GM12864 (cell line): ENCODE measurements around the gene TSSC4.

Source experiments
- DNase-seq: peaks from one replicate; pipeline ENCODE4 v3.0.0-alpha.2; 2011; ENCODE audit warnings: low read depth
- H3K4me3 ChIP-seq: 2 replicates; pipeline ENCODE4 v1.5.1; 2011; ENCODE audit warnings: mild to moderate bottlenecking, low read depth, low read length, control low read depth
- TF ChIP-seq, protein P1 (sequence below): IDR thresholded peaks from 2 replicates; pipeline ENCODE4 v1.5.1; 2011; ENCODE audit warnings: low read depth, mild to moderate bottlenecking, moderate library complexity, low read length, control low read depth, inconsistent platforms; ENCODE audit errors: missing control alignments

Gene TSSC4

DNA sequence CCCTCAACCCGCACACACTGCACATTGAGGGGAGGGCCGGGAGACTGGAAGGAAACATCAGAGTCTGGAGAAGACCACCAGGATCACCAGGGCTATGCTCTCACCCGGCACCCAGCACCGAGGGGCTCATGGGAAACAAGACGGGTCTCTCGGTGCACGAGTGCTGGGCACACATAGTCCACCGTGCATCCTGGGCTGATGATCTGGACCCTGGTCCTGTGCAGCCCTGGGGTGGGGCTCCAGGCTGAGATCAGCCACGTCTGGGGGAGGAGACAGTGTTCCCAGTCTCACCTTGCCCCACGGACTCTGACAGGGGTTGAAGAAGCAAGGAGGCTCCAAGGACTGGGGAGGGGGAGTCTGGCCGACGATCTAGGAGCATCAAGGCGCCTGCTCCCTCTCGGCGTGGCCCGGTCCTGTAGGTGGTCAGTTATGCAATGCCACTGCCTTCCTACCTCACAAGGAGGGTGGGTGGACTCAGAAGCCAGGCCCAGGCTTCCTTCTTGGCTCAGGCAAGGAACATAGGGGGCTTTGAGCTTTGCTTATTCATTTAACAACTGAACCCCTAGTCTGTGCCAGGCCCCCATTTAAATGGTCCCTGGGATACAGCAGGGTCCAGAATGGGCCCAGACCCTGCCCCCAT is 34.9 kb upstream of the TSSC4 start:
- TF ChIP-seq, protein P1, sequence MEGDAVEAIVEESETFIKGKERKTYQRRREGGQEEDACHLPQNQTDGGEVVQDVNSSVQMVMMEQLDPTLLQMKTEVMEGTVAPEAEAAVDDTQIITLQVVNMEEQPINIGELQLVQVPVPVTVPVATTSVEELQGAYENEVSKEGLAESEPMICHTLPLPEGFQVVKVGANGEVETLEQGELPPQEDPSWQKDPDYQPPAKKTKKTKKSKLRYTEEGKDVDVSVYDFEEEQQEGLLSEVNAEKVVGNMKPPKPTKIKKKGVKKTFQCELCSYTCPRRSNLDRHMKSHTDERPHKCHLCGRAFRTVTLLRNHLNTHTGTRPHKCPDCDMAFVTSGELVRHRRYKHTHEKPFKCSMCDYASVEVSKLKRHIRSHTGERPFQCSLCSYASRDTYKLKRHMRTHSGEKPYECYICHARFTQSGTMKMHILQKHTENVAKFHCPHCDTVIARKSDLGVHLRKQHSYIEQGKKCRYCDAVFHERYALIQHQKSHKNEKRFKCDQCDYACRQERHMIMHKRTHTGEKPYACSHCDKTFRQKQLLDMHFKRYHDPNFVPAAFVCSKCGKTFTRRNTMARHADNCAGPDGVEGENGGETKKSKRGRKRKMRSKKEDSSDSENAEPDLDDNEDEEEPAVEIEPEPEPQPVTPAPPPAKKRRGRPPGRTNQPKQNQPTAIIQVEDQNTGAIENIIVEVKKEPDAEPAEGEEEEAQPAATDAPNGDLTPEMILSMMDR = no peak
- no peak overlapping the region for H3K4me3 ChIP-seq
- no peak for DNase-seq

DNA sequence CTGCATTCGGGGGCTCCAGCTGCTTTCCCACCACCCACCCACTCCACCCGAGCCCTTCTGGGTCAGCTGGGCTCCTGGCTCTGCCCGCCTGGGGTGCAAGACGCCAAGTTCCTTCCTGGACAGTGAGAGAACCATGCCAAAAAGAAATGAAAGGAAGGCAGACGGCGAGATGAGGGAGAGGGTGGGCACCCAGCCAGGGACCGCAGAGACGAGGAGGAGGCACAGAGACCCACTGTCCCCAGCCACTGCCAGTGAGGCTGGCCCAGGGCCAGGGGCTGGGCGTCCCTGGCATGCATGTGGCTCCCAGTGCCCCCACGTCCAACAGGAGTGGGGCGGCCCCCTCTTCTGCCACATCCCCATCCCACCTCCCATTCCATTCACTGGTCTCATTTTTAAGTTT is 34.3 kb upstream of the TSSC4 start:
- TF ChIP-seq, protein P1 = no peak
- no peak overlapping the region for H3K4me3 ChIP-seq
- no peak for DNase-seq

GRCh38 chr11:2366733-2367132 is 33.8 kb upstream of the TSSC4 start:
- H3K4me3 ChIP-seq = no peak overlapping the region
- DNase-seq = no peak
- TF ChIP-seq, protein P1 = no peak

- DNase-seq = no peak
- H3K4me3 ChIP-seq = no peak overlapping the region
- TF ChIP-seq, protein P1 = no peak
Measured at GRCh38 chr11:2367266-2368160, 33.0 kb upstream of the TSSC4 start.

- TF ChIP-seq, protein P1 = no peak
- H3K4me3 ChIP-seq = no peak overlapping the region
Measured at GRCh38 chr11:2368178-2368850, 32.2 kb upstream of the TSSC4 start.

GRCh38 chr11:2368851-2369180 is 31.7 kb upstream of the TSSC4 start:
- H3K4me3 ChIP-seq = no peak overlapping the region
- DNase-seq = no peak
- TF ChIP-seq, protein P1 = no peak

More at GRCh38 chr11:2368178-2368850, 32.2 kb upstream of the TSSC4 start:
- no peak for DNase-seq
